C1 segment of cervical spinal cord (tissue), 14 donors: ENCODE results near the gene C9orf50.
"Not testable (repeated sequence)": the region's sequence is repeated elsewhere in the genome, so short reads cannot be mapped to it uniquely, and the experiment has no call there.

Experiments
- DNase-seq, 14 donors: peaks; one replicate each; lab custom pipeline; 2025; lab: John Stamatoyannopoulos, UW

C9orf50 gene

DNA sequence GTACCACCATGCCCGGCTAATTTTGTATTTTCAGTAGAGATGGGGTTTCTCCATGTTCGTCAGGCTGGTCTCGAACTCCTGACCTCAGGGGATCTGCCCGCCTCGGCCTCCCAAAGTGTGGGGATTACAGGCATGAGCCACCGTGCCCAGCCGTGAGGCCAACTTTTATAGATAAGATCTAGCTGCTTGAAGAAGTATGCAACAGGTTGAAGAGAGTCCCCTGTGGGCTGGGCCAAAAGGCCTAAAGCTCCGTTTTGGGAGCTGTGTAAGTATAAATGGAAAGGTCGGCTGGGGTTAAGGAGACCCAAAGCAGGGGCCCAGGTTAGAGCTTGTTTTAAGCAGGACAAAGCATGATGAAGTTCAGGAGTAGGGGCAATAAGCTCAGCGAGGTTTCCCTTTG is 28.1 kb downstream of the C9orf50 start:
- not testable (repeated sequence) for DNase-seq

DNA sequence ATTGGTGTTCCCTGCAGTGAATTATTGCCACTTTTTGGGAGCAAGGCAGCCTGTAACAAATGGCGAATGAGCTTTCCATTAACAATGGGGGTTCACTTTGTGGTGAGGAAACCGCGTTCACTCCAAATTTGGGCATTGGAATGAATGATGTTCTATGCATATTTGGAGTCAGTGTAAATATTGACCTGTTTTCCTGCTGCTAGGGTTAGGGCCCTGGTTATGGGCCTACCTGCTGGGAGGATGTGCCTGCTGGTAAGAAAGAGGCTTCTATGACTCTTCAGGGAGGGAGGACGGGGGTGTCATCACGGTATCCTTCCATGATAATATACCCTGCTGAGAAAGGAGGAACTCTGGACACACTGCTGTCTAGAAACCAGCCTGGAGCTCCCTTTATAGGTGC is 29.0 kb downstream of the C9orf50 start:
- DNase-seq = no peak

DNA sequence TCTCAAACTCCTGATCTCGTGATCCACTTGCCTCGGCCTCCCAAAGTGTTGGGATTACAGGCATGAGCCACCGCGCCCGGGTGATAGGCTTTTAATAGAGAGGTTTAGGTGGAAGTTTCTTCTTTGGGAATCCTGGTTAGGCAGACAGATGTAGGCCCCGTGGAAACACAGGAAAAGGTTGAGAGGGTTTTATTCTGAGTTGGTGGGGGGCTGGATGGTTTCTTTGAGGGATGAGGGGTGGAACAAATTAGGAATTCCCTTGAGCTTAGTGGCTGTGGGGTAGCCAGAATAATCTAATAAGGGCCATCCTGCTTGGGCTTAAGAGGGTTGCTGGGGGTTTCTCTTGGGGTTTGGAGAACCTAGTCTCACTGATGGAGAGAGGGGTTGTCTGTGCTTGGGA is 30.4 kb downstream of the C9orf50 start:
- no peak for DNase-seq

DNA sequence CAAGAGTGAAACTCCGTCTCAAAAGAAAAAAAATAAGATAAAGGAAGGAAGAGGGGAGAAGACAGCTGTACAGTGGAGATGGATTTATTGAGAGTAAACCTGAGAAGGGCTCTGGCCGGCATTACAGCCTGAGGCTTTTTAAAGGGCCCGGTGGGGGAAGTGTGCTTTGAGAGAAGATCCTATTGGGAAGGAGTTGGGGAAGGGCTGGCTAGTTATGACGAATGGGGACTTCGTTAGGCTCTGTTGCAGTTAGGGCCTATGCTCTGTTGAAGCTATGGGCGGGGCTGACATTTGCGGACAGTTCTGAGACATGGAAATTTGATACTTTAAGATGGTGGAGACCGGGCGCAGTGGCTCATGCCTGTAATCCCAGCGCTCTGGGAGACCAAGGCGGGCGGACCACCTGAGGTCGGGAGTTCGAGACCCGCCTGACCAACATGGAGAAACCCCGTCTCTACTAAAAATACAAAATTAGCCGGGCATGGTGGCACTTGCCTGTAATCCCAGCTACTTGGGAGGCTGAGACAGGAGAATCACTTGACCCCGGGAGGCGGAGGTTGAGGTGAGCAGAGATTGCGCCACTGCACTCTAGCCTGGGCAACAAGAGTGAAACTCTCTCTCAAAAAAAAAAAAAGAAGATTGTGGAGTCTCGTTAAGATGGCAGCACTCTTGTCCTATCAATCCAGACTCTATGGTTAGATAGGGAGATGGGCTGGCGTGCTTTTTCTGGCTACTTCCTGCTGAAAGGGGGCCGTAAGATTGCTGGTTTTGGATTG is 33.2 kb downstream of the C9orf50 start:
- no peak for DNase-seq

DNA sequence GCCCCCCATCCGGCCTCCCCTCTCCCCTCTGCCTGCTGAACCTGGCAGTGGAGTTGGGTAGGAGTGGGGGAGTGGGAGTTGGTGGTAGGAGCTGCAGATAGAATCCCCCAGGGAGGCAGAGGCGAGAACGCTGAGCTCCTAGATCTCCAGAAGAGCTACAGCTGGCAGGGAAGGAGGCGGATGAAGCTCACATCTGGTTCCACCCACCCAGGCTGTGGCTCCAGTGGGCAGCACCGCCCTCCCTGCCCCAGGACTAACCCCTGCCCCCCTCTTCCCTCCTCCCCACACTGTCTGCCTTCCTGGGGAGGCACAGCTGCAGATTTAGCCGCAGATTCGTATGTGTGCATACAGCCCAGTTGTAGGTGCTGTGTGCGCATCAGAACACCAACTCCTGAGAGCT is 34.2 kb downstream of the C9orf50 start:
- DNase-seq = no peak

DNA sequence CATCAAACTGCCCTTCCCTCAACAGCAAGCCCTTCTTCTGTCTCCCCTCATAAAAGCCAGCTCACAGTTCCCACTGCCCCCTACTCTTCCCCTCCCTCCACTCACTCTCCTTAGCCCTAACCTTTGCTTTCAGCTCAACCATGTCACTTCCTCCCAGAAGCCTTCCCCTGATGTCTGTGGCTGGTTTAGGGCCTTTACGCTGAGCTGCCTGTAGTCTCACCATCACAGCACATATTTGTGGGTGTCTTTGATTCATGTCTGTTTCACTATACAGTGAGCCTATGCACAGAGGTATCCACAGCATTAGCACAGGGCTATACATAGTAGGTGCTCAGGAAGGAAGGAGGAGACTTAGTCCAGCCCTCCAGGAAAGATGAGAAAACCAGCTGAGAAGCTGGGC is 34.7 kb downstream of the C9orf50 start:
- no peak for DNase-seq

DNA sequence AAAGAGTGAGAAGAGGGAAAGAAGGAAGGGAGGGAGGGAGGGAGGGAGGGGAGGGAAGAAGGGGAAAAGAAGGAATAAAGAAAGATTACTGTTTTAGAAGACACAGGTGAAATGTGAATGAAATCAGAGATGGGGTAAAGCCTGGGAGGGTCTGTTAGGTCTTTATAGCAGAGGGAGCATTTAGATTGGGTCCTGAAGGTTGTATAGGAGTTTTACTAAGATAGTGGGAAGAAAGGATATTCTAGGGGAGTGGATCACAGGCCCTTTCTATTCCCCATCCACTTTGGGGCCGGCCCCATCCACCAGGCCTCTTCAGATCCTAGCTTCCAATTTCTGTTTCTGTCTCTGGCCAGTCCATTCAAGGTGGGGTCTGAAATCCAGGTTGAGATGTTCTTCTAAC is 35.5 kb downstream of the C9orf50 start:
- no peak for DNase-seq

DNA sequence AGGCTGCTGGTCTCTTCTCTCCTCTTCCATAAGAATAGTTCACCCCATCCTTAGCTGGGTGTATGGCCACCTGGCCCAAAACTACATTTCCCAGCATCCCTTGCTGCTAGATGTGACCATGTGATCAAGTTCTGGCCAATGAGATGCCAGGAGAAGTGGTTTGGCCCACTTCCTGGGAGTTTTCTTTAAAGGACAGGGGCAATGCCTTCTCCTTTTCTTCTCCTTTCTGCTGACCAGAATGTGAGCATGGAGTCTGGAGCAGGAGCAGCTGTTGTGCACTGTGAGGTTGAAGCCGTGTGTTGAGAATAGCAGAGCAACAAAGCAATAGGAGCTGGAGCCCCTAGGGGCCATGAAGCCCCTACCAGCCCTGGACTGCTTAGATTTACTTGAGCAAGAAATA is 36.8 kb downstream of the C9orf50 start:
- peak in 9 of 14 donors; percentile 7 to 72 (median 29) for DNase-seq

DNA sequence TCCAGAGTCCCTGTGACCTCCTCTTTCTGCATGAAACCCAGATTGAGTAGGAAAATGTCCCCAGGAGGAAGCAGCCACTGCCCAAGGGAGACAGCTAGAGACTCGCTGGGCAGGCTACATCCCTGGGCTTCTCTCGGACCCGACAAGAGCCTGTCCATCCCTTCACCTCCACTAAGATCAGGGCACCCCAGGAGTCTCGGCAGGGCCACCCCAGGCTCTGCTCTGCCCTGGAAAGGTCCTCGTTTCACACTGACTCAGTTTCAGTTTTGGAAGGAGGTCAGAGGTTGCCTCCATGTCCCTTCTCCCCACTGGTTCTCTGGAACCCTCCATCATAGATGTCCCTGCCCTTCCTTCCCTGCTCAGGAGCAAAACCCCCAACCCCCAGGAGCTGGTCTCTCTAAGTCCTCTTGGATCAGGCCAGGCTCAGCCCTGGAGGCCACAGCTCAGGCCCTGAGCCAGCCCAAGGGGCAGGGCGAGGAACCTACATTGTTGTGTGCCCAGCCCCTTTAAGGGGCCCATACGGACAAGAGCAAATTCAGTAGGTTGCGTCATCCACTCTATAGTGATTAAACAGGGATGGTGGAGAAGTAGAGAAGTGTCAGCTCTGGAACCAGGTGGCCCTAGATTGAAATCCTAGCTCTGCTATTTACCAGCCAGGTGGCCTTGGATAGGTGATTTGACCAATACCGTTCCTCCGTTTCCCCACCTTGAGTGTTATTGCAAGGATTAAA is 37.4 kb downstream of the C9orf50 start:
- no peak for DNase-seq

DNA sequence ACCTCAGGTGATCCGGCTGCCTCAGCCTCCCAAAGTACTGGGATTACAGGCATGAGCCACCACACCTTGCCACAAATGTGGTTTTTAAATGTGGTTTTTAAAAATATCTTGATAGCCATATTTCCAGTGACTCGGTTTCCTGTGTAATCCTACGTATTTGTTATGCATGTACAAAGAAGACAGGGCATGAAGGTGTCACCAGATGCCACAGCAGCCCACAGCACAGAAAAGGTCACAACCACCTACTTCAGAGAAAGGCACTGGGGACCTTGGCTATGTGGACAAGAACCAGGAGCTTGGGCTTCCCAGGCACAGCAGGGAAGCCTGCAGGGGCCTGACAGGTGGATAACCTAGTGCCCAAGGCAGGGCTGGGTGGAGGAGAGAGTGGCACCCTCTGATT is 38.0 kb downstream of the C9orf50 start:
- no peak for DNase-seq

DNA sequence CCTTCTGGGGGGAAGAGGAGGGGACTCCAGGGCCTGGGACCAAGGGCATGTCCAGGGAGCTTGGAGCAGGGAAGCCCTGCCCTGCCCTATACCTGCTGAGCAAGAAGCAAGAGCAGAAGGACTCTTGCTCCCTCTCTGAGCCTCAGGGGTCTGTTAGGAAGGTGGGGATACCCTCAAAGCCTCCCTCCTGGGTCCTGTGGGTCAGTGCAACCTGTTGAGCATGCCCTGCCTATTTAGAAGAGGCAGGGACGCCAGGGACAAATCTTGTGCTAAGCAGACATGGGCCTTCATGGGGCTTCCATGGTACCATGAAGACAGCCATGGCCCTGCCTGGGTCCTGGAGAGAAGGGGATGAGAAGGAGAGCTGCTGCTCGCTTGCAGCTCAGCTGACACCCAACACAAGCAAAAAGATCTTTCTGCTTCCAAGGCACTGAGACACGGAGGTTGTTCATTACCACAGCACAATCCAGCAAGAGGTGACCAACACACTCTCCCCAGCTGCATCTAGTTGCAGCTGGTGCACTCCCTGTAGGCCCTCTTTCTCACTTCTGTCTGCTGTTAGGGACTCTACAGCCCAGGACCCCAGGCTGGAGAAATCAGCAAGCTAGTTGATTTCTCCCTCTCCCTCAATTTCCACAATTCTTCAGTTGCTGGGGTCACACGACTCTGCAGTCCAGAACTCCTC is 39.3 kb downstream of the C9orf50 start:
- DNase-seq = no peak

DNA sequence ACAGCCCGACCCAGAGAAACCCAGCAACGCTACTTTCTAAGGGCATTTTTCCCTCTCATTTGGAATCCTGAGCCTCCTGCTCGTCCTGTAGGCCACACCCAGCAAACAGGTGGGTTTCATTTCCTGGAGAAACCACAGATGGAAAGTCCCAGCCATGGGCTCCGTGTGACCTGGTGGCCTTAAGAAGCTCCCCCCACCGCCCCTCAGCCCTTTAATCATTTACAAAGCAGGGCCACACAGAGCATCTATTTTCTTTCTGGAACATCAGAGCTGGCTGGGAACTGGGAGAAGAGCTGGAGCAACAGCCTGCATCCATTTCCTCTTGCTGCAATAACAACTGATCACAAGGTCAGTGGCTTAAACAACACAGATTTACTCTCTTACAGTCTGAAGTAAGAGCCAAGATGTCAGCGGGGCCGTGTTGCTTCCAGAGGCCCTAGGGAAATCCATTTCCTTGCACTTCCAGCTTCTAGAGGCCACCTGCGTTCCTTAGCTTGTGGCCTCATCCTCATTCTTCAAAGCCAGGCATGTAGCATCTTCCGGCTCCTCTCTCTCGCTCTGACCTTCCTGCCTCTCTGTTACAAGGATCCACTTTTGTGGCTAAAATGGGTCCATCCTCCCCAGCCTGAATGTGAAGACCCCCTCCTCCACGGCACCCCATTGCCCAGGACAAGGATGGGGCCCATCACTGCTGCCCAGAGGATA is 40.5 kb downstream of the C9orf50 start:
- no peak for DNase-seq

DNA sequence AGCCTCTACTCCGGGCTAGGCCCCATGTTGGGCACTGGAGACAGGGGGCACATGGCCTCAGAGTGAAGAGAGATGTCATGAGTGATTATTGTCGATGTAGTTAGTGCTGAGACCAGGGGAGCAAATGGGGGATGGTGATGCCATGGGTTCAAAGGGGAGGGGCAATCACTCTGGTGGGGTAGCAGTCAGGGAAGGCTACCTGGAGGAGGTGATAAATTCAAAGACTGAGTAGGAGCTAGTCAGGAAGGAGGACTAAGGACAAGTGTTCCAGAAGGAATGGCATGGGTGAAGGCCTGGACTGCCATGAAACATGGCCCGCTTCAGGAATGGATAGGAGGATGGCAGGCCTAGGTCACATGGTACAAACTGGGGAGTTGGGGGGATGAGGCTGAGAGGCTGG is 41.6 kb downstream of the C9orf50 start:
- DNase-seq = no peak

DNA sequence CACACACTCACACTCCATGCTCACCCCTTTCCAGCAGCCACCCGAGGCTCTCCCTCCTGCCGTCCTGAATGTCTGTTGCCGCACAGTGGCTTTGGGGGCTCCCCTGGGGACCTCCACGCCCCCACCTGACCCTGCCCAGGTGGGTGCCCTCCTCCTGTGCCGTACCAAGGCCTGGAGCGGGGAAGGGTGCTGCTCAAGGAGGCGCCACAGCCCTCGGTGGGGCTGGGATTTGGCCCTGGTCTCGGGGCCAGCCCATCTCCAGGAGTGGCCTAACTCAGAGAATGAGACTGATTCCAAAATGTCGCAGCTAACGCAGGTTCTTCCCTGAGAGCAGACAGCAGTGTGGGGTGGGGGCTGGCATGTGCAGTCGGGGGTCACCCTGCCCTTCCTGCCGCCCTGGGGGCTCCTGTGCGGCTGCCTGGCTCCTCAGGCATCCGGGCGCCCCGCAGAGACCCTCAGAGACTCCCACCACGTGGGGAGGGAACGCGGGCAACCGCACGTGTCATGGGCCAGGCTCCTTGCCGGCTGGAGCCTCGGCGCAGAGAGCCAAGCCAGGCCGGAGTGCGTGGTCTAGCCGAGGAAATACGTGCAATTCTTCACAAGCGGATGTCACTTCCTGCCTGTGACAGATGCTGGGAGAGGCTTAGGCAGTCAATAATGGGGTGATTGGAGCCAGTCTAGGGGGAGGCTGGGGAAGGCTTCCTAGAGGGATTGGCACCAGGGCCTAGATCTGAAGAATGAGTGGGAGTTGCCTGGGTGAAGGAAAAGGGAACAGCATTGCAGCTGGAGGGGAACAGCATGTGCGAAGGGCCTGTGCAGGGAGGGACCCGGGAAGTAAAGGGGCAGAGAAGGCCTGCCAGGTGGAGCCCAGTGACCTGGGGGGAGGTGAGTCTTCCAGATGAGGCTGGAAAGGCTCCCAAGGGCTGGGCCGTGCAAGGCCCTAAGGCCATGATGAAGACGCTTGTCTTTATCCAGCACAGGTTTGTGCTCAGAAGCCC is 44.1 kb downstream of the C9orf50 start:
- no peak for DNase-seq

DNA sequence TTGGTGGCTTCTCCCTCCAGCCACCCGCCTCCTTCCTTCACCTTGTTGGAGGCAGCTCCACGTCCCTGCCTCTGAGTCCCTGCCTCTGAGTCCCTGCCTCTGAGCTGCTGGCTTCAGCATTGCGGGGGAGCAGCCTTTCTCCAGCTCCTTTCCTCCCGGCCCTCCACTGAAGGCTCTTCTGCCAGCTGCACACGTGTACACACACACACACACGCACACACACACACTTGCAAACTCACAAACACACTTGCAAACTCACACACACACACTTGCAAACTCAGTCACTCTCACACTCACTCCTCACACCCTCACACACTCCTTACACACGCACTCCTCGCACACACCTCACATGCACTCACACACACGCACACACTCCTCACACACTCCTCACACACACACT is 45.1 kb downstream of the C9orf50 start:
- no peak for DNase-seq

DNA sequence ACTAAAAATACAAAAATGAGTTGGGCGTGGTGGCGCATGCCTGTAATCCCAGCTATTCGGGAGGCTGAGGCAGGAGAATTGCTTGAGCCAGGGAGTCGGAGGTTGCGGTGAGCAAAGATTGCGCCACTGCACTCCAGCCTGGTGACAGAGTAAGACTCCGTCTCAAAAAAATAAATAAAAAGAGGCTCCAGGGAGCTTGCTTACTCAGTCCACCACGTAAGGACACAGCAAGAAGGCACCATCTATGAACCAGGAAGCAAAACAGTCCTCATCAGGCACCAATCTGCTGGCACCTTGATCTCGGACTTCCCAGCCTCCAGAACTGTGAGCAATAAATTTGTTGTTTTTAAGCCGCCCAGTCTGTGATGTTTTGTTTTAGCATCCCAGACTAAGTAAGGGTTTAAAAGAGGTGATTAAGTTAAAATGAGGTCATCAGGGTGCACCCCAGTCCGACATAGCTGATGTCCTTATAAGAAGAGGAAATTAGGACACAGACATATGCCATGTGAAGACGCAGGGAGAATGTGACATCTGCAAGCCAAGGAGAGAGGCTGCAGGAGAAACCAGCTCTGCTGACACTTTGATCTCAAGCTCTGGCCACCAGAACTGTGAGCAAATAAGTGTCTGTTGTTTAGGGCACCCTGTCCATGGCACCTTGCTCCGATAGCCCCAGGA is 45.9 kb downstream of the C9orf50 start:
- DNase-seq = no peak

DNA sequence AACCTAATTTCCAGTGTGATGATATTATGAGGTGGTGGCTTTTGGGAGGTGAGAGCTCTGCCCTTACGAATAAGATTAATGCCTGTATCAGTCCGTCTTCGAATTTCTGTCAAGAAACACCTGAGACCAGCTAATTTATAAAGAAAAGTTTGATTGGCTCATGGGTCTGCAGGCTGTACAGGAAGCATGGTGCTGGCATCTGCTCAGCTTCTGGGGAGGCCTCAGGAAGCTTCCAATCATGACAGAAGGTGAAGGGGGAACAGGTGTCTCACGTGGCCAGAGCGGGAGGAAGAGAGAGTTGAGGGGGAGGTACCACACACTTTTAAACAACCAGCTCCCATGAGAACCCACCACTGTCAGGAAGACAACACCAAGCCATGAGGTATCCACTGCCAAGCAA is 46.9 kb downstream of the C9orf50 start:
- no peak for DNase-seq

DNA sequence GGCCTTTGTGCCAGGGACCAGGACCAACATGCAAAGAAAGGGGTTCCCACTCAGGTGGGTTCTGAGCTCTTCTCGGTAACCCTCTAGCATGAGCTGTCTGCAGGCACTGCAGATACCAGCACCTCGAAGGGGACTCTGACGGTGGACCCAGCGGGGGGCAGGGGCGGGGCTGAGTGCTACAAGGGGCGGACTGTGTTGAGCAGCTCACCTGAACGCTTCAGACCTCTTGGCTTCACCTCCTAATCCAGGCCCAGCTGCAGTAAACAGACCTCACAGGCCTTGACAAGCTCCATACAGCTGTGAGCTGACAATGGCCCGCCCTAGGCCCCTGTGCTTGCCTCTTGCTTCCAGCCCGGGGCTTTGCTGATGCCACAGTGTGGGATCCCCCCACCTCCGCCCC is 48.4 kb downstream of the C9orf50 start:
- DNase-seq = no peak

DNA sequence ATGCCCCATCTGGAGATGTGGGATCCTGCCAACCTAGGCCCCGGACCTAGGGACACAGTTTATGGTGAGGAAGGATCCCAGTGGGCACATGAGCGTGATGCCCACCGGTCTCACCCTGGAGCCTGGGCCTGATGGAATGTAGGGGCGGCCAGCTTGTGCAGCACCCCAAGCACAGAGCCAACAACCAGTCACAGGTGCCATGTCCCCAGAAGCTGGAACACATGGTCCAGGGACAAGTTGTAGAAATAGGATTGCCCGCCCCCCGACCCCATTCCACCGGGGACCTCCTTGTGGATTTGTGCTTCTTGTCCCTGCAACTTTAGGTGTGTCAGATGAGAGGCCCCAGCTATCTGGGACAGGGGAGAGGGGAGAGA is 48.9 kb downstream of the C9orf50 start:
- DNase-seq = no peak

DNA sequence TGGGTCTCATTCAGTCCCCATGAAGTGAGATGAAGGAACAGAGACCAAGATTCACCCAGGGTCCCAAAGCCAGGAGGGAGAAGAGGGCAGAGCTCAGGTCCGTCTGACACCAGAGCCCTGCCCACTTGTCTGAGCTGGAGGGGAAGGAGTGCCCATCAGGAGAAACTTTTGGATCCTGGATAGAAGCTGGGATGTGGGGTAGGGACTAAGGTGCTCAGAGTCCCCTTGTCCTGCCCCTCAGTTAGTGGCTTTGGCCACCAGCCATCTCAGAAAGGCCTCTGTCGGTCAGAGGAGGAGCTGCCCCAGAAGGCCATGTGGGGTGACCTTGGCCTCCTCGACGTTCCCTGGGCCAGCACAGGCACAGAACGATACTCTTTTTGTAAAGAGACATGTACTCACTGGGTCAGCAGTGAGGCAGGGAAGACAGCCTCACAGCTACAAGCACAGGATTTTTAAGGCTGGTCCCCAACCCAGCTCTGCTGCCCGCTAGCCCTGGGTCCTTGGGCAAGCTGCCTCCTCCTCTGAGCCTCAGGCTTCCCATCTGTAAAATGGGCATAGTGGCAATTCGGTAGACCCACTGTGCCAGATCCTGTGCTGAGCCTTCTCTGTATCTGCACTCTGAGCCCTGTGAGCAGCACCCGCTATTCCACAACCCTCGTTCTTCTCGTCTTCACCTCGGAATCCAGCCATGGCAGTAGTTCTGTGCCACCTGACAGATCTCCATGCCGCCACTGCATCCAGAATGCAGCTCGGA is 49.4 kb downstream of the C9orf50 start:
- no peak for DNase-seq
